KMS-11 (cell line): ENCODE data around the gene DSC2.

ENCODE experiments used
- H2AFZ ChIP-seq: fragments of 200-600 bp; sonication (generic); 2 replicates; pipeline ENCODE4 v1.6.1; 2016; ENCODE audit warnings: antibody characterized with exemption, mixed run types, low read depth
- H3K27ac ChIP-seq: fragments of 200-600 bp; sonication (generic); 2 replicates; pipeline ENCODE4 v1.6.1; 2016; ENCODE audit warnings: mild to moderate bottlenecking, mixed run types
- H3K27me3 ChIP-seq: fragments of 200-600 bp; sonication (generic); 2 replicates; pipeline ENCODE4 v1.6.1; 2017; ENCODE audit warnings: mild to moderate bottlenecking, low read depth, mixed run types, moderate library complexity; ENCODE audit not compliant: insufficient read depth
- H3K36me3 ChIP-seq: fragments of 200-600 bp; sonication (generic); 2 replicates; pipeline ENCODE4 v1.6.1; 2017; ENCODE audit warnings: mild to moderate bottlenecking, mixed run types; ENCODE audit not compliant: insufficient read depth
- H3K4me1 ChIP-seq: fragments of 200-600 bp; sonication (generic); 2 replicates; pipeline ENCODE4 v1.6.1; 2016; ENCODE audit warnings: mild to moderate bottlenecking, low read depth, mixed run types; ENCODE audit not compliant: poor library complexity, severe bottlenecking
- H3K4me2 ChIP-seq: fragments of 200-600 bp; sonication (generic); 2 replicates; pipeline ENCODE4 v1.7.0; 2016; ENCODE audit warnings: mild to moderate bottlenecking, mixed run types
- H3K4me3 ChIP-seq: fragments of 200-600 bp; sonication (generic); IDR thresholded peaks from 2 replicates; pipeline ENCODE4 v1.6.1; 2017; ENCODE audit warnings: low read depth, low read length, mixed read lengths; ENCODE audit not compliant: insufficient read depth
- H3K79me2 ChIP-seq: fragments of 200-600 bp; sonication (generic); 2 replicates; pipeline ENCODE4 v1.6.1; 2016; ENCODE audit warnings: low read depth, mixed run types; ENCODE audit not compliant: insufficient read depth
- H3K9ac ChIP-seq: fragments of 200-600 bp; sonication (generic); 2 replicates; pipeline ENCODE4 v1.6.1; 2016; ENCODE audit warnings: mild to moderate bottlenecking, mixed run types
- H4K20me1 ChIP-seq: fragments of 200-600 bp; sonication (generic); 2 replicates; pipeline ENCODE4 v1.6.1; 2016; ENCODE audit warnings: mild to moderate bottlenecking, mixed run types; ENCODE audit not compliant: insufficient read depth
- CTCF ChIP-seq: fragments of 200-600 bp; sonication (generic); conservative IDR thresholded peaks from 2 replicates; pipeline ENCODE4 v1.6.1; 2017; ENCODE audit warnings: low read depth, mild to moderate bottlenecking, antibody characterized with exemption, low read length, moderate library complexity, mixed read lengths

DSC2 gene

GRCh38 chr18:31042406-31043181, 59.6 kb downstream of the DSC2 start, which contains the start of gene DSC3:
Gene DSC3, minus strand, starts transcription at chr18:31042742. Its CDS starts 82 bp downstream, at chr18:31042660.
- Histone ChIP-seq H4K20me1 (no peaks in the 10 kb centered on the region), H3K9ac (no peak within 1 kb of the TSS), H3K79me2 (no peaks in the 10 kb centered on the region), H2AFZ (no peak within 1 kb of the TSS), H3K4me2 (no peak within 1 kb of the TSS), H3K27me3 (no peaks in the 10 kb centered on the region), H3K36me3 (no peaks in the 10 kb centered on the region), H3K4me3 (no peak within 1 kb of the TSS), H3K27ac (no peak within 1 kb of the TSS), H3K4me1 (no peaks in the 10 kb centered on the region)
- TF ChIP-seq CTCF: no peak

DNA sequence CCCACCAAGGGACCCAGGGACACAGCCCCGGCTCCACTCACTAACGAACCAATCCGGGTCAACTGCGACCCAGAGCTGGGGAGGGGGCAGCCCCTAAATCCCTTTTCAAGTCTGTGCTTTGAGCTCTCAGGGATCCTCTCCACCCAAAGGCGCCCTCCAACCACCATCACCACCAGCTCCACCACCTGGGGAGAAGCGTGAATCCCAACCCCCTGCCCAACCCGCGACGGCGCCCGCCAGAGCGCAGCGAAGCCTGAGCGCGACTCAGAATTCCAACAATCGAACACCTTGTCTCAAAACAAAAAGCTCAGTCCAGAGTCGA, 60.2 kb downstream of the DSC2 start:
- Histone ChIP-seq H3K36me3 (no peaks in the 10 kb centered on the region), H4K20me1 (no peaks in the 10 kb centered on the region), H3K4me2 (no peak overlapping the region), H3K9ac (no peak overlapping the region), H2AFZ (no peak overlapping the region), H3K4me3 (no peak overlapping the region), H3K79me2 (no peaks in the 10 kb centered on the region), H3K27me3 (no peaks in the 10 kb centered on the region), H3K4me1 (no peaks in the 10 kb centered on the region), H3K27ac (no peak overlapping the region)
- no peak for TF ChIP-seq CTCF

DNA sequence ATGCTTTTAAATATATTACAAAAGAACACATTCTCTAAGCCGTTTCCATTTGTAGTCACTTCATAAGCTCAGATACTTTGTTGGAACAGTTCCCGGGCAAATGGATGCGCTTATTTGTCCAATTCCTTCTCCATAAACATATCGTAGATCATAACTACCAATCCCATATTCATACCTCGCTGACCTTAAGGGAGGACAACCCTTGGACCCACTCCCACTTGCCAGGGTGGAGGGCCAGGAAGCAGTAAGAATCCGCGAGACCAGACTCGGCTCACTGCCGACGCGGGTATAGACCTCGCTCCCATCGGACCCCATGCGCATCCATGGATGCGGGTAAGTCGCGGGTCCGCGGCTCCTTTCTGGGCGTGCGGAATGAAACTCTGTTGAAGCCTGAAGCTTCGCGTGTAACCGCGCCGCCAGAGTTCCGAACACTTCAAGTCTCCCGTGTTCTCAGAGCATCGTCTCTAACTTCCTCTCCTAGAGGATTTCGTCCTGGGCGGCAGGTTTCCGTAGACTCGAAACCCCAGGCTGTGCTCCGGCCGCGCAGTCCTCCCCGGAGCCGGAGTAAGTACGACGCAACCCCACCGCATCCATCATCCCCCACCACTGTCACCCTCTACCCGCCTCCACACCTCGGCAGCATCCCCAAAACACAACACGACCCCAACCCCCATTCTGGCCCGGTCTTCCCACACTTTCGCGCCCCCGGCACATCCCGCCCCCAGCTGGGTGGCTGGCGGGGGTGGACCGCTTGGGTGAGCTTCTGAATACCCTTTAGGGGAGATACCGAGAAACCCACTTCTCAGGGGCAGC, 60.7 kb downstream of the DSC2 start:
- no peak overlapping the region for H2AFZ ChIP-seq
- no peak overlapping the region for H3K4me3 ChIP-seq
- H3K79me2 ChIP-seq: no peaks in the 10 kb centered on the region
- no peak overlapping the region for H3K27ac ChIP-seq
- H3K4me1 ChIP-seq: no peaks in the 10 kb centered on the region
- H3K4me2 ChIP-seq: no peak overlapping the region
- H3K27me3 ChIP-seq: no peaks in the 10 kb centered on the region
- no peaks in the 10 kb centered on the region for H4K20me1 ChIP-seq
- no peaks in the 10 kb centered on the region for H3K36me3 ChIP-seq
- TF ChIP-seq CTCF: no peak
- no peak overlapping the region for H3K9ac ChIP-seq

- no peak overlapping the region for H3K4me3 ChIP-seq
- H3K27ac ChIP-seq: no peak overlapping the region
- no peak overlapping the region for H2AFZ ChIP-seq
- no peaks in the 10 kb centered on the region for H3K27me3 ChIP-seq
- no peaks in the 10 kb centered on the region for H3K4me1 ChIP-seq
- H3K36me3 ChIP-seq: no peaks in the 10 kb centered on the region
- no peak overlapping the region for H3K9ac ChIP-seq
- H4K20me1 ChIP-seq: no peaks in the 10 kb centered on the region
- no peaks in the 10 kb centered on the region for H3K79me2 ChIP-seq
- no peak overlapping the region for H3K4me2 ChIP-seq
- no peak for TF ChIP-seq CTCF
Measured at GRCh38 chr18:31040686-31041270, 61.4 kb downstream of the DSC2 start.
